ENCODE measurements around the gene KIF15. TPM values are rescaled to one million over a fixed set of nuclear protein-coding genes. Genes with fewer than 3 reads are reported as not detected.

Gene KIF15
- total RNA-seq, 2 donors from 2014 or later, result 0.19 to 0.65 TPM

Other genes with a start within 250 kb of the KIF15 start
- 1 to 10 TPM; 2.3 to 3.9 TPM for gene ZKSCAN7, start 206.6 kb upstream of the KIF15 start, total RNA-seq
- gene ZNF660, start 176.8 kb upstream of the KIF15 start, total RNA-seq, result 1 to 10 TPM; 6.2 to 7.7 TPM
- 10 to 100 TPM; 14.0 to 14.3 TPM for gene ZNF197, start 136.8 kb upstream of the KIF15 start, total RNA-seq
- 10 to 100 TPM; 10.6 to 16.1 TPM for gene ZNF35, start 113.1 kb upstream of the KIF15 start, total RNA-seq
- gene ZNF502, start 49.1 kb upstream of the KIF15 start, total RNA-seq, result 1 to 10 TPM; 5.7 to 5.8 TPM
- gene ZNF501, start 32.2 kb upstream of the KIF15 start, total RNA-seq, result 1 to 10 TPM; 7.2 to 8.1 TPM
- gene KIAA1143, start 175 bp upstream of the KIF15 start, total RNA-seq, result 10 to 100 TPM; 26.9 to 27.2 TPM
- 10 to 100 TPM in 1 of 2 donors, 1 to 10 TPM in 1; 6.7 to 10.8 TPM for gene TMEM42, start 100.1 kb downstream of the KIF15 start, total RNA-seq
- not detected for gene TGM4, start 112.8 kb downstream of the KIF15 start, total RNA-seq
- 10 to 100 TPM; 59.0 to 59.7 TPM for gene ZDHHC3, start 214.4 kb downstream of the KIF15 start, total RNA-seq
- gene EXOSC7, start 214.4 kb downstream of the KIF15 start, total RNA-seq, result 10 to 100 TPM; 27.3 to 30.8 TPM